Measurements from ENCODE around the gene NCKAP1. TPM values are rescaled to one million over a fixed set of nuclear protein-coding genes. Genes with fewer than 3 reads are reported as not detected.

NCKAP1 gene
- total and polyA plus RNA-seq, 8 donors = 16.9 to 75.6 (median 42.8) TPM

DNA sequence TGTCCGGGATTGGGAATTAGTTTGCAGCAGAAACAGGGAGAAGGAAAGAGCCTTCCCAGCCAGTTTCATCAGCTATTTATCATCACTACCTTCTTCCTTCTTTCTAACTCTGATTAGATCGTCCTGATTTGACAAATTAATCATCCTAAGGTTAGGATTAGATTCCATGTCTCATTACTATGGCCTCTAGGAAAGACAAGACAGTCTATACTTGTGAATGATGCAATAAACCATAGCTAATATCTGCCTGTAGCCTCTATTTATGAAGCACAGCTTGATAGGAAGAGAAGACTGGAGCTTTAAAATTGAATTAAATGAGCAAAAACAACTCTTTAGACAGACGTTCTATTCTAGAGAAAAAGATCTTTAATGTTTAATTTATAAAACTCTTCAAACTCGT, 146.6 kb downstream of the NCKAP1 start:
- ATAC-seq (no peak), DNase-seq (no peak), FAIRE-seq (no peak)
- intact Hi-C loops (cut with DNase I) = no loop called here
- Histone ChIP-seq H3K36me3 (no peaks in the 10 kb centered on the region), H3K27ac (no peak overlapping the region), H3K4me3 (no peak overlapping the region), H3K27me3 (no peaks in the 10 kb centered on the region), H3K4me1 (no peaks in the 10 kb centered on the region), H3K9me3 (no peaks in the 10 kb centered on the region)
- TF ChIP-seq, protein P1, sequence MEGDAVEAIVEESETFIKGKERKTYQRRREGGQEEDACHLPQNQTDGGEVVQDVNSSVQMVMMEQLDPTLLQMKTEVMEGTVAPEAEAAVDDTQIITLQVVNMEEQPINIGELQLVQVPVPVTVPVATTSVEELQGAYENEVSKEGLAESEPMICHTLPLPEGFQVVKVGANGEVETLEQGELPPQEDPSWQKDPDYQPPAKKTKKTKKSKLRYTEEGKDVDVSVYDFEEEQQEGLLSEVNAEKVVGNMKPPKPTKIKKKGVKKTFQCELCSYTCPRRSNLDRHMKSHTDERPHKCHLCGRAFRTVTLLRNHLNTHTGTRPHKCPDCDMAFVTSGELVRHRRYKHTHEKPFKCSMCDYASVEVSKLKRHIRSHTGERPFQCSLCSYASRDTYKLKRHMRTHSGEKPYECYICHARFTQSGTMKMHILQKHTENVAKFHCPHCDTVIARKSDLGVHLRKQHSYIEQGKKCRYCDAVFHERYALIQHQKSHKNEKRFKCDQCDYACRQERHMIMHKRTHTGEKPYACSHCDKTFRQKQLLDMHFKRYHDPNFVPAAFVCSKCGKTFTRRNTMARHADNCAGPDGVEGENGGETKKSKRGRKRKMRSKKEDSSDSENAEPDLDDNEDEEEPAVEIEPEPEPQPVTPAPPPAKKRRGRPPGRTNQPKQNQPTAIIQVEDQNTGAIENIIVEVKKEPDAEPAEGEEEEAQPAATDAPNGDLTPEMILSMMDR (IDR thresholded peaks at IDR 0.05) = no peak
- WGBS, 2 donors = 53 to 56% methylated on average over 4 of the region's 4 CpGs

DNA sequence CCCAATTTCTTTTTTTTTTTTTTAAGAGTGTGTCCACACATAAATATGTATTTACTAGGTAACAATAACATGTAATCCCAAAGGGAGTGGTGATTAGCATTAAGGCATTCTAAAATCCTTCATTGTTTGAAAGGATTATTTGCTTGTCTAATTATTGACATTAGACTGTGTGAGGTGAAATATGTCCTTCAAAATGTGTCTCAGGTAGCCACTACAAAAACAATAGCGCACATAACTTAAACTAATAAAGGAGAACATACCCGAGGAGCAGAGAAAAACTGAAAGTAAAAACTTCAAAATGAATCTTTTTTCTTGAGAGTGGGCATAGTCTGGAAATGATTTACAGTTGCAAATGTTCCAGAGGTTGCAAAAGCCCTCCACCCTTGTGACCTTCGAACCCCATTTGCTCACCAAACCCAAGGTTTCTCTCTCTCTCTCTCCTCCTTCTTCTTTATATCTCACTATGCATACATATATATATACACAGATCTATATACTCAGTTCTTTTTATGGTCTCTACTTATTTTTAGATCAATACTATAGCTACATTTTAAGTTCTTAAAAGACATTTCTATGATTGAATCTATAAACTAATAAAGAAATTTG, 147.4 kb downstream of the NCKAP1 start:
- no peak overlapping the region for H3K4me3 ChIP-seq
- no peak for FAIRE-seq
- H3K27me3 ChIP-seq = no peaks in the 10 kb centered on the region
- 21 to 35% methylated on average over 3 of the region's 3 CpGs for WGBS, 2 donors
- H3K36me3 ChIP-seq = no peaks in the 10 kb centered on the region
- DNase-seq = no peak
- no peak for ATAC-seq
- H3K4me1 ChIP-seq = no peaks in the 10 kb centered on the region
- intact Hi-C loops (cut with DNase I) = no loop called here
- H3K9me3 ChIP-seq = no peaks in the 10 kb centered on the region
- TF ChIP-seq, protein P1 (IDR thresholded peaks at IDR 0.05) = no peak
- H3K27ac ChIP-seq = no peak overlapping the region

DNA sequence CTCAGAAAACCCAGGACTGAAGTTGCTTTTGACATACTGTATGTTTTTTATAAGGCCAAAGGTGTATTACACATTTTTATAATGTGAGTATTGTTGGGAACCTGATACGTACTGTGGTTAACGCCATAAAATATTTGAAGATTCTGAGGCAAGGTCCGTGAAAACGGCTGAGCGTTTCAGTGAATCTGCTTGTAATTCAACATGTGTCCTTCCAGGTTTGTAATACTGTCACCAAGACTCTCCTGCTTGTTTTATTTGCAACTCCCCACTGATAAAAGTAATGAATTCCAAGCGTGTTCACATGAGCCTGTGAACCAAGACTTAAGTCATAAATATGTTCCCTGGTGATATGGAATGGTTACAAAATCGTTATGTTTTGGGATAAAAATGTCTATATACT, 148.0 kb downstream of the NCKAP1 start:
- Histone ChIP-seq H3K27me3 (no peaks in the 10 kb centered on the region), H3K4me1 (no peaks in the 10 kb centered on the region), H3K4me3 (no peak overlapping the region), H3K36me3 (no peaks in the 10 kb centered on the region), H3K27ac (no peak overlapping the region), H3K9me3 (no peaks in the 10 kb centered on the region)
- WGBS, 2 donors = 73 to 77% methylated on average over 7 of the region's 7 CpGs
- intact Hi-C loops (cut with DNase I) = no loop called here
- ATAC-seq = no peak
- TF ChIP-seq, protein P1 (IDR thresholded peaks at IDR 0.05) = no peak
- FAIRE-seq = no peak
- no peak for DNase-seq

DNA sequence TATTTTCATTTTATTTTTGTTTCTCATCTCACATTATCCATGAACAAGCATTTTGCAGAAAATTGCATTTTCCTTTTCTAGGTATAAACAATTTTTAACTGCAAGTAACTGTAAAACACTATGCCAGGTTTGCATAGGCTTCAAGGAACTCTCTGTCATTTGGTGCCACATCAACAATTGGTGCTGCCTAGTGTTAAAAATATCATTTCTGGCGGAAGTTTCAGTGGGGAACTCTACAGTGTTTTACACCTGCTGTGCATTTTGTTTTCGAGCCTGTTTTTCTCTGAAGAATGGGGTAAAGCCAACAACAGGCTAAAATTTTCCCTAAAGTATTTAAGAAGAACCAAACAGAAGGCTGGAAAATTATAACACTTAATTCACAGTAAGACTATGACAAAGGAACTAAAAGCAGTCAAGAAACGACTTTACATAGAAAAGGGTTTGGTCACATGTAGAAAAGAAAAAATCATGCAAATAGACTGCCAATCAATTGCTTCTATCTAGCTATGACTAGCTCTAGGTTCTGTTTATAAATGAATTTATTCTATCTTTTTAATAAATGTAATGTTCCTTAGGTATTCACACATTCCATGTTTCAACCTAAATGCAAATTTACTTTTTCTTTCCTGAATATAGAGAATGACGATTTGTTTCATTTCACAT, 150.4 kb downstream of the NCKAP1 start:
- intact Hi-C loops (cut with DNase I) = no loop called here
- TF ChIP-seq, protein P1 (IDR thresholded peaks at IDR 0.05) = no peak
- H3K9me3 ChIP-seq = no peaks in the 10 kb centered on the region
- 76 to 82% methylated on average over 4 of the region's 4 CpGs for WGBS, 2 donors
- no peaks in the 10 kb centered on the region for H3K27me3 ChIP-seq
- H3K27ac ChIP-seq = no peak overlapping the region
- no peaks in the 10 kb centered on the region for H3K36me3 ChIP-seq
- H3K4me3 ChIP-seq = no peak overlapping the region
- no peaks in the 10 kb centered on the region for H3K4me1 ChIP-seq
- ATAC-seq = no peak
- DNase-seq = no peak
- no peak for FAIRE-seq

DNA sequence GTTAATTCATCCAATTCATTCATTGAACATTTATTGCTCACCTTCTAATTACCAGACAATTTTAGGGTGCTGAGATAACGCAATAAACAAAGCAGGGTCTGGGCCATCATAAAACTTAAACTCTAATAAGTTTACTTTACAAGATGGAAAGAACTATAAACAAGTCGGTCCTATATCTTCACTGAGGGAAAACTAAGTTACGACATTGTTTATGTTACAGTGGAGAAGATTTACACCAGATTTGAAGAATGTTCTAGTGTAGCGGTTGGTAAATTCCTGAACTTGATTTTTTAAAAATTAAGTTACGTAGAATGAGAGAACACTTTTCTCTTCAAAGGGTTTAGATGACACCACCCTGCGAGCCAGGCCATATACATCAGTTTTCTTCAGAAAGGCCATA, 151.2 kb downstream of the NCKAP1 start:
- Histone ChIP-seq H3K4me3 (no peak overlapping the region), H3K27ac (no peak overlapping the region), H3K9me3 (no peaks in the 10 kb centered on the region), H3K27me3 (no peaks in the 10 kb centered on the region), H3K36me3 (no peaks in the 10 kb centered on the region), H3K4me1 (no peaks in the 10 kb centered on the region)
- TF ChIP-seq, protein P1 (IDR thresholded peaks at IDR 0.05) = no peak
- ATAC-seq (no peak), DNase-seq (no peak), FAIRE-seq (no peak)
- 72 to 77% methylated on average over 6 of the region's 6 CpGs for WGBS, 2 donors
- intact Hi-C loops (cut with DNase I) = no loop called here
